Prostate gland (tissue), 2 donors: ENCODE results near the gene CHAC2.

Experiments used
- CTCF ChIP-seq, 4 experiments: fragments of 200-600 bp in 2 of 4; fragments of 450-650 bp in 2 of 4; sonication (generic) in 2 of 4; IDR thresholded peaks; 1 replicate in 3 of 4; 2 replicates in 1 of 4; pipeline ENCODE4 v1.5.1; 2016 to 2019; ENCODE audit warnings: antibody characterized with exemption in 4 of 4, mild to moderate bottlenecking in 2 of 4, moderate library complexity in 2 of 4
- POLR2A ChIP-seq: fragments of 450-650 bp; IDR thresholded peaks from one replicate; pipeline ENCODE4 v1.6.1; 2016; ENCODE audit warnings: antibody characterized with exemption, mild to moderate bottlenecking

- no peak for TF ChIP-seq CTCF (IDR thresholded peaks at IDR 0.05)
- TF ChIP-seq POLR2A = no peak
Observed at GRCh38 chr2:53820048-53820447, 52.4 kb downstream of the CHAC2 start.
